Raji (cell line): ENCODE results near the gene VPS37C.

Experiments used
- POLR2A ChIP-seq: IDR thresholded peaks from 2 replicates; pipeline ENCODE4 v1.6.1; 2011; ENCODE audit warnings: low read depth, low read length, control low read depth; ENCODE audit not compliant: insufficient read depth

Gene VPS37C

GRCh38 chr11:61103851-61104423, 57.3 kb downstream of the VPS37C start:
- no peak for TF ChIP-seq POLR2A

GRCh38 chr11:61102667-61103571, 58.3 kb downstream of the VPS37C start:
- TF ChIP-seq POLR2A = no peak

- no peak for TF ChIP-seq POLR2A
Measured at GRCh38 chr11:61098778-61099177, 62.4 kb downstream of the VPS37C start.

GRCh38 chr11:61095021-61095420, 66.2 kb downstream of the VPS37C start:
- TF ChIP-seq POLR2A = no peak

GRCh38 chr11:61092908-61093763, 68.1 kb downstream of the VPS37C start:
- TF ChIP-seq POLR2A = no peak

- no peak for TF ChIP-seq POLR2A
Measured at GRCh38 chr11:61092280-61092766, 68.9 kb downstream of the VPS37C start.

GRCh38 chr11:61091373-61092279, 69.6 kb downstream of the VPS37C start:
- no peak for TF ChIP-seq POLR2A

GRCh38 chr11:61090982-61091372, 70.2 kb downstream of the VPS37C start:
- no peak for TF ChIP-seq POLR2A

- no peak for TF ChIP-seq POLR2A
Measured at GRCh38 chr11:61090521-61090920, 70.7 kb downstream of the VPS37C start.

GRCh38 chr11:61089806-61090491, 71.3 kb downstream of the VPS37C start:
- no peak for TF ChIP-seq POLR2A

- TF ChIP-seq POLR2A = no peak
Measured at GRCh38 chr11:61087426-61088119, 73.7 kb downstream of the VPS37C start.

- TF ChIP-seq POLR2A = no peak
Measured at GRCh38 chr11:61083601-61084147, 77.6 kb downstream of the VPS37C start.
